AG08395 (cell line): ENCODE data around the gene MOV10.
"Not testable (repeated sequence)": the region's sequence is repeated elsewhere in the genome, so short reads cannot be mapped to it uniquely, and the experiment has no call there.

Source experiments
- DNase-seq: peaks from one replicate; pipeline ENCODE4 v3.0.0; 2012; ENCODE audit warnings: mixed read lengths, low spot score

Gene MOV10

GRCh38 chr1:112674440-112674985, at the start of gene MOV10:
Gene MOV10, plus strand, starts transcription at chr1:112674659. Its CDS starts 254 bp downstream, at chr1:112674913.
- peak; percentile 60 for DNase-seq

- peak; percentile 15 for DNase-seq
These were observed 48.8 kb upstream of the MOV10 start for GRCh38 chr1:112625696-112626095.

GRCh38 chr1:112626193-112626592, 48.3 kb upstream of the MOV10 start:
- DNase-seq, result no peak

GRCh38 chr1:112626887-112627286, 47.6 kb upstream of the MOV10 start:
- no peak for DNase-seq

- no peak for DNase-seq
These were observed 45.9 kb upstream of the MOV10 start for GRCh38 chr1:112628516-112628915.

- DNase-seq, result no peak
These were observed 45.2 kb upstream of the MOV10 start for GRCh38 chr1:112629256-112629655.

GRCh38 chr1:112633628-112634027, 40.8 kb upstream of the MOV10 start:
- DNase-seq, result no peak

- no peak for DNase-seq
These were observed 40.1 kb upstream of the MOV10 start for GRCh38 chr1:112634367-112634766.

- DNase-seq, result no peak
These were observed 38.4 kb upstream of the MOV10 start for GRCh38 chr1:112636056-112636455.

GRCh38 chr1:112636597-112637253, 37.7 kb upstream of the MOV10 start:
- DNase-seq, result no peak

GRCh38 chr1:112637254-112638109, 37.0 kb upstream of the MOV10 start:
- peak; percentile 64 for DNase-seq

GRCh38 chr1:112638110-112638428, 36.4 kb upstream of the MOV10 start:
- no peak for DNase-seq

GRCh38 chr1:112640437-112640836, 34.0 kb upstream of the MOV10 start:
- not testable (repeated sequence) for DNase-seq

- no peak for DNase-seq
These were observed 31.4 kb upstream of the MOV10 start for GRCh38 chr1:112643080-112643479.

GRCh38 chr1:112646225-112646624, 28.2 kb upstream of the MOV10 start:
- DNase-seq, result no peak

GRCh38 chr1:112651205-112651604, 23.3 kb upstream of the MOV10 start:
- DNase-seq, result no peak

GRCh38 chr1:112665857-112666256, 8.6 kb upstream of the MOV10 start:
- no peak for DNase-seq

GRCh38 chr1:112666946-112667345, 7.5 kb upstream of the MOV10 start:
- DNase-seq, result no peak

GRCh38 chr1:112672009-112672408, 2.5 kb upstream of the MOV10 start:
- DNase-seq, result no peak

- DNase-seq, result no peak
These were observed 1.6 kb upstream of the MOV10 start for GRCh38 chr1:112672842-112673241.

- DNase-seq, result peak; percentile 56
These were observed 643 bp upstream of the MOV10 start for GRCh38 chr1:112673592-112674439.

- DNase-seq, result peak; percentile 37
These were observed 698 bp downstream of the MOV10 start for GRCh38 chr1:112674986-112675727.
